Measurements from ENCODE around the gene KDM1A. TPM values are rescaled to one million over a fixed set of nuclear protein-coding genes. Genes with fewer than 3 reads are reported as not detected.
"Not testable (repeated sequence)": the region's sequence is repeated elsewhere in the genome, so short reads cannot be mapped to it uniquely, and the experiment has no call there.

KDM1A gene
- polyA plus RNA-seq, 3 donors = 22.1 to 30.2 (median 24.1) TPM

DNA sequence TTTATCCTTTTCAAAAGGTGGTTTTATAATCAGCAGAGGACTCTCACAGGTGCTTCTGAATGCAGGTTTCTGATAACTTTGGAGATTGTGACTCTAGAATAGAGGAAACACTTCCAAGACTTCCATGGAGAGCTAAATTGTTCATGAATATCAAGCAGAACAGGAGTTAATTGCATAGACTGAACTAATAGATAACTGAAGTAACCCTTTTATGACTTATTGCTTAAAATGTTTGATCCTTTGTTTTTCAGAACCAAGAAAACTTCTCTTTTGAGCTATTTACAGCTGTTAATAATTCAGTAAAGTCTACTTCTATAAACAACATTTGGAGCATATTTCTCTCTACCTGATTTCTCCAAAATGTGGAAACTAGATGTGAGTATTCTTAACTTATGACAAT, 23.5 kb upstream of the KDM1A start:
- DNase-seq = no peak
- Histone ChIP-seq H3K9me3 (replicated peaks in 1 of 2; ENCODE audit: control insufficient read depth in 1 of 2, insufficient read depth in 1 of 2, low read length in 2 of 2) (peaks cover 8 to 14% of the 10 kb centered on the region in 2 donors), H3K4me1 (ENCODE audit: control insufficient read depth in 1 of 2, insufficient read depth in 2 of 2, low read length in 2 of 2) (no peaks in the 10 kb centered on the region), H3K27me3 (ENCODE audit: control insufficient read depth in 2 of 2, insufficient read depth in 2 of 2, low read length in 2 of 2) (no peaks in the 10 kb centered on the region), H3K27ac (ENCODE audit: low read depth in 1 of 2, low read length in 2 of 2) (no peak overlapping the region), H3K79me2 (ENCODE audit: insufficient read depth, low read length) (no peaks in the 10 kb centered on the region), H3K4me3 (replicated peaks in 1 of 3; ENCODE audit: low read depth in 2 of 3, low read length in 3 of 3) (no peak overlapping the region), H3K36me3 (replicated peaks in 1 of 2; ENCODE audit: control insufficient read depth in 1 of 2, insufficient read depth in 2 of 2, low read length in 2 of 2) (no peaks in the 10 kb centered on the region), H4K20me1 (ENCODE audit: insufficient read depth, low read length) (no peaks in the 10 kb centered on the region), H3K4me2 (replicated peaks; ENCODE audit: extremely low read depth, low read length, poor library complexity, severe bottlenecking) (no peak overlapping the region), H2AFZ (ENCODE audit: insufficient read depth, low read depth, low read length, poor library complexity, severe bottlenecking) (no peak overlapping the region), H3K9ac (ENCODE audit: insufficient read depth, low read length, poor library complexity, severe bottlenecking) (no peak overlapping the region)
- Mint-ChIP-seq H3K9me3 (peaks cover 2 to 34% (median 21%) of the 10 kb centered on the region in 7 donors), H3K27ac (no peak overlapping the region), H3K27me3 (ENCODE audit: low read depth in 3 of 3) (no peaks in the 10 kb centered on the region), H3K4me3 (no peak overlapping the region), H3K36me3 (no peaks in the 10 kb centered on the region), H3K4me1 (no peaks in the 10 kb centered on the region)
- TF ChIP-seq, protein P1, sequence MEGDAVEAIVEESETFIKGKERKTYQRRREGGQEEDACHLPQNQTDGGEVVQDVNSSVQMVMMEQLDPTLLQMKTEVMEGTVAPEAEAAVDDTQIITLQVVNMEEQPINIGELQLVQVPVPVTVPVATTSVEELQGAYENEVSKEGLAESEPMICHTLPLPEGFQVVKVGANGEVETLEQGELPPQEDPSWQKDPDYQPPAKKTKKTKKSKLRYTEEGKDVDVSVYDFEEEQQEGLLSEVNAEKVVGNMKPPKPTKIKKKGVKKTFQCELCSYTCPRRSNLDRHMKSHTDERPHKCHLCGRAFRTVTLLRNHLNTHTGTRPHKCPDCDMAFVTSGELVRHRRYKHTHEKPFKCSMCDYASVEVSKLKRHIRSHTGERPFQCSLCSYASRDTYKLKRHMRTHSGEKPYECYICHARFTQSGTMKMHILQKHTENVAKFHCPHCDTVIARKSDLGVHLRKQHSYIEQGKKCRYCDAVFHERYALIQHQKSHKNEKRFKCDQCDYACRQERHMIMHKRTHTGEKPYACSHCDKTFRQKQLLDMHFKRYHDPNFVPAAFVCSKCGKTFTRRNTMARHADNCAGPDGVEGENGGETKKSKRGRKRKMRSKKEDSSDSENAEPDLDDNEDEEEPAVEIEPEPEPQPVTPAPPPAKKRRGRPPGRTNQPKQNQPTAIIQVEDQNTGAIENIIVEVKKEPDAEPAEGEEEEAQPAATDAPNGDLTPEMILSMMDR (IDR thresholded peaks at IDR 0.05) = no peak
- intact Hi-C loops (cut with micrococcal nuclease) = no loop called here

DNA sequence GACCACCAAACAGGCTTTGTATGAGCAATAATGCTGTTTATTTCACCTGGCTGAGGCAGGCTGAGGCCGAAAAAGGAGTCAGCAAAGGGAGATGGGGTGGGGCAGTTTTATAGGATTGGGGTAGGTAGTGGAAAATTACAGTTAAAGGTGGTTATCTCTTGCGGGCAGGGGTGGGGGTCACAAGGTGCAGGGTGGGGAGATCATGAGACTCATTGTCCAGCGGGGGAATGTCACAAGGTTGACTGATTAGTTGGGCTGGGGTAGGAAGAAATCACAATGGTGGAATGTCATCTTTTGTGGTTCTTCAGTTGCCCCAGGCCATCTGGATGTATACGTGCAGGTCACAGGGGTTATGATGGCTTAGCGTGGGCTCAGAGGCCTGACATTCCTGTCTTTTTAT, 21.7 kb upstream of the KDM1A start:
- H3K4me1 Mint-ChIP-seq; H3K79me2 ChIP-seq (ENCODE audit: insufficient read depth, low read length); H3K27ac Mint-ChIP-seq; H3K4me3 Mint-ChIP-seq; H3K36me3 Mint-ChIP-seq; H3K4me2 ChIP-seq (replicated peaks; ENCODE audit: extremely low read depth, low read length, poor library complexity, severe bottlenecking); DNase-seq; H3K27me3 ChIP-seq (ENCODE audit: control insufficient read depth in 2 of 2, insufficient read depth in 2 of 2, low read length in 2 of 2); intact Hi-C loops (cut with micrococcal nuclease); H3K4me3 ChIP-seq (replicated peaks in 1 of 3; ENCODE audit: low read depth in 2 of 3, low read length in 3 of 3); H2AFZ ChIP-seq (ENCODE audit: insufficient read depth, low read depth, low read length, poor library complexity, severe bottlenecking); H3K9ac ChIP-seq (ENCODE audit: insufficient read depth, low read length, poor library complexity, severe bottlenecking); H3K4me1 ChIP-seq (ENCODE audit: control insufficient read depth in 1 of 2, insufficient read depth in 2 of 2, low read length in 2 of 2); H3K27ac ChIP-seq (ENCODE audit: low read depth in 1 of 2, low read length in 2 of 2); H3K27me3 Mint-ChIP-seq (ENCODE audit: low read depth in 3 of 3); H4K20me1 ChIP-seq (ENCODE audit: insufficient read depth, low read length); H3K36me3 ChIP-seq (replicated peaks in 1 of 2; ENCODE audit: control insufficient read depth in 1 of 2, insufficient read depth in 2 of 2, low read length in 2 of 2): not testable (repeated sequence)
- peaks cover 2 to 30% (median 19%) of the 10 kb centered on the region in 7 donors for H3K9me3 Mint-ChIP-seq
- 92% methylated on average over 3 of the region's 5 CpGs for WGBS (ENCODE audit: insufficient coverage)
- peaks cover 8 to 10% of the 10 kb centered on the region in 2 donors for H3K9me3 ChIP-seq (replicated peaks in 1 of 2; ENCODE audit: control insufficient read depth in 1 of 2, insufficient read depth in 1 of 2, low read length in 2 of 2)

DNA sequence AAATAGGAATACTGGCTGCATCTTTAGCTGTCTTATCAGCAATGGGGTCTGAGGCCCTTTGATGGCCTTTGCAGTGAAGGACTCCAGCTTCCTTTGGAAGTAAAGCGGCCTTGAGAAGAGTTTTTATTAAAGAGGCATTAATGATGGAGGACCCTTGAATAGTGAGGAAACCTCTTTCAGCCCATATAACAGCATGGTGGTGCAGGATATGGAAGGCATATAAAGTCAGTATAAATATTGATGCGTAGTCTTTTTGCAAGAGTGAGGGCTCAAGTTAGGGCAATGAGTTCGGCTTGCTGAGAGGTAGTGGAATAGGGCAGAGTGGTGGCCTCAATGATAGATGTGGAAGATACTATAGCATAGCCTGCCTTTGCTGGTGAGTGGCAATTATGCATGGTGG, 19.1 kb upstream of the KDM1A start:
- H3K4me1 Mint-ChIP-seq; H3K36me3 ChIP-seq (replicated peaks in 1 of 2; ENCODE audit: control insufficient read depth in 1 of 2, insufficient read depth in 2 of 2, low read length in 2 of 2); intact Hi-C loops (cut with micrococcal nuclease); H3K27ac ChIP-seq (ENCODE audit: low read depth in 1 of 2, low read length in 2 of 2); H3K4me2 ChIP-seq (replicated peaks; ENCODE audit: extremely low read depth, low read length, poor library complexity, severe bottlenecking); H3K4me3 Mint-ChIP-seq; H3K27me3 Mint-ChIP-seq (ENCODE audit: low read depth in 3 of 3); H4K20me1 ChIP-seq (ENCODE audit: insufficient read depth, low read length); H3K27me3 ChIP-seq (ENCODE audit: control insufficient read depth in 2 of 2, insufficient read depth in 2 of 2, low read length in 2 of 2); H3K9me3 ChIP-seq (replicated peaks in 1 of 2; ENCODE audit: control insufficient read depth in 1 of 2, insufficient read depth in 1 of 2, low read length in 2 of 2); DNase-seq; H3K79me2 ChIP-seq (ENCODE audit: insufficient read depth, low read length); H3K36me3 Mint-ChIP-seq; H3K4me3 ChIP-seq (replicated peaks in 1 of 3; ENCODE audit: low read depth in 2 of 3, low read length in 3 of 3); H3K4me1 ChIP-seq (ENCODE audit: control insufficient read depth in 1 of 2, insufficient read depth in 2 of 2, low read length in 2 of 2); H3K9me3 Mint-ChIP-seq; H3K27ac Mint-ChIP-seq; H2AFZ ChIP-seq (ENCODE audit: insufficient read depth, low read depth, low read length, poor library complexity, severe bottlenecking); H3K9ac ChIP-seq (ENCODE audit: insufficient read depth, low read length, poor library complexity, severe bottlenecking): not testable (repeated sequence)
- WGBS (ENCODE audit: insufficient coverage) = 92% methylated on average over 2 of the region's 3 CpGs

DNA sequence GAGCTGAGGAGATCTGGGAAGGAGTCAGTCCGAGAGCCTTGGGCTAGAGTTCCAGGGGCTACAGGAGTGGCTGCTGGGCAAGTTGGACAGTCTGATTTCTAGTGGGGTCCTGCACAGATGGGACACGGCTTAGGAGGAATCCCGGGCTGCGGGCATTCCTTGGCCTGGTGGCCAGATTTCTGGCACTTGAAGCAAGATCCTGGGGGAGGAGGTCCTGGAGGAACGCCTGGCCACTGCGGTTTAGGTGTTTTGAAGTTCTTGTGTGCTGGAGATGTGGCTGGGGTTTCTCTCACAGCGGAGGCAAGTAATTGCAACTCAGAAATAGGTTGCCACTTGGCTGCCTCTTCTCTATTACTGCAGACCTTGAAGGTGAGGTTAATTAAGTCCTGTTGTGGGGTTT, 17.1 kb upstream of the KDM1A start:
- H3K4me2 ChIP-seq (replicated peaks; ENCODE audit: extremely low read depth, low read length, poor library complexity, severe bottlenecking); DNase-seq; H3K79me2 ChIP-seq (ENCODE audit: insufficient read depth, low read length); H3K9me3 Mint-ChIP-seq; H3K36me3 Mint-ChIP-seq; intact Hi-C loops (cut with micrococcal nuclease); H3K27me3 ChIP-seq (ENCODE audit: control insufficient read depth in 2 of 2, insufficient read depth in 2 of 2, low read length in 2 of 2); H3K4me3 Mint-ChIP-seq; H3K4me1 Mint-ChIP-seq; H3K36me3 ChIP-seq (replicated peaks in 1 of 2; ENCODE audit: control insufficient read depth in 1 of 2, insufficient read depth in 2 of 2, low read length in 2 of 2); H3K4me3 ChIP-seq (replicated peaks in 1 of 3; ENCODE audit: low read depth in 2 of 3, low read length in 3 of 3); H3K9me3 ChIP-seq (replicated peaks in 1 of 2; ENCODE audit: control insufficient read depth in 1 of 2, insufficient read depth in 1 of 2, low read length in 2 of 2); H4K20me1 ChIP-seq (ENCODE audit: insufficient read depth, low read length); H3K4me1 ChIP-seq (ENCODE audit: control insufficient read depth in 1 of 2, insufficient read depth in 2 of 2, low read length in 2 of 2); H3K27ac ChIP-seq (ENCODE audit: low read depth in 1 of 2, low read length in 2 of 2); H2AFZ ChIP-seq (ENCODE audit: insufficient read depth, low read depth, low read length, poor library complexity, severe bottlenecking); H3K27ac Mint-ChIP-seq; H3K9ac ChIP-seq (ENCODE audit: insufficient read depth, low read length, poor library complexity, severe bottlenecking): not testable (repeated sequence)
- 100% methylated on average over 6 of the region's 7 CpGs for whole genome bisulfite sequencing (ENCODE audit: insufficient coverage)
- peaks cover 5 to 11% (median 9%) of the 10 kb centered on the region in 3 donors for H3K27me3 Mint-ChIP-seq (ENCODE audit: low read depth in 3 of 3)

Data from CD14-positive monocyte (primary cell).